ENCODE measurements around the gene ERN2. TPM values are rescaled to one million over a fixed set of nuclear protein-coding genes. Genes with fewer than 3 reads are reported as not detected.
A peak's percentile ranks its signal among the peaks of the same experiment; 100 is the strongest.

The ERN2 gene
- 1 to 10 TPM in 1 of 2 donors, not detected in 1; 3.2 TPM for total RNA-seq

DNA sequence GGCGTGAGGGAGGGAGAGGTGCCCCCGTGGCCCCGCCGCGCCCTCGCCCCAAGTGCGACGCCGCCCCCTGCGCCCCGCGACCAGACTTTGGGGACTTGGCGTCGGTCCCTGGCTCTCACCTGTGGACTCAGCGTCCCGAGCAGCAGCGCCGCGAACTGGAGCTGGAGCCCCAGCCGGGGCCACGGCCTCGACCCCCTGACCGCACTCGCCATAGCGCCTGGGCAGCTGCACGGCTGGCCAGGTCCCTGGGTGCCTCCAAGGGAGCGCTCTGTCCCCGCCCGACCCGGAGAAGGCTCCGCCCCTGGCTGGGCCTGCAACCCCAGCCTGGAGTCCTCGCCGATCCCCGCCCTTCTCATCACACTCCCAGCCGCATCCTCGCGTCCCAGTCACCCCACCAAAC, at the start of gene ERN2:
TSS of gene ERN2 (minus strand) at position 247 of the 400 bp plus-strand sequence. CDS start at position 212, 35 bp downstream.
- Histone ChIP-seq H3K27me3 (replicated peaks; ENCODE audit: insufficient read depth) (peaks cover 4% of the 10 kb centered on the region), H3K27ac (no peak within 1 kb of the TSS), H3K36me3 (no peaks in the 10 kb centered on the region), H3K9me3 (peaks cover 8% of the 10 kb centered on the region), H3K4me3 (no peak within 1 kb of the TSS), H3K4me1 (ENCODE audit: control insufficient read depth in 1 of 2, low read depth in 2 of 2) (no peaks in the 10 kb centered on the region)
- no peak for DNase-seq (ENCODE audit: low spot score)
- TF ChIP-seq, protein P1, sequence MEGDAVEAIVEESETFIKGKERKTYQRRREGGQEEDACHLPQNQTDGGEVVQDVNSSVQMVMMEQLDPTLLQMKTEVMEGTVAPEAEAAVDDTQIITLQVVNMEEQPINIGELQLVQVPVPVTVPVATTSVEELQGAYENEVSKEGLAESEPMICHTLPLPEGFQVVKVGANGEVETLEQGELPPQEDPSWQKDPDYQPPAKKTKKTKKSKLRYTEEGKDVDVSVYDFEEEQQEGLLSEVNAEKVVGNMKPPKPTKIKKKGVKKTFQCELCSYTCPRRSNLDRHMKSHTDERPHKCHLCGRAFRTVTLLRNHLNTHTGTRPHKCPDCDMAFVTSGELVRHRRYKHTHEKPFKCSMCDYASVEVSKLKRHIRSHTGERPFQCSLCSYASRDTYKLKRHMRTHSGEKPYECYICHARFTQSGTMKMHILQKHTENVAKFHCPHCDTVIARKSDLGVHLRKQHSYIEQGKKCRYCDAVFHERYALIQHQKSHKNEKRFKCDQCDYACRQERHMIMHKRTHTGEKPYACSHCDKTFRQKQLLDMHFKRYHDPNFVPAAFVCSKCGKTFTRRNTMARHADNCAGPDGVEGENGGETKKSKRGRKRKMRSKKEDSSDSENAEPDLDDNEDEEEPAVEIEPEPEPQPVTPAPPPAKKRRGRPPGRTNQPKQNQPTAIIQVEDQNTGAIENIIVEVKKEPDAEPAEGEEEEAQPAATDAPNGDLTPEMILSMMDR (IDR thresholded peaks at IDR 0.05): no peak
- no peak for ATAC-seq (ENCODE audit: insufficient number of reproducible peaks, low FRiP score, low read depth)

DNA sequence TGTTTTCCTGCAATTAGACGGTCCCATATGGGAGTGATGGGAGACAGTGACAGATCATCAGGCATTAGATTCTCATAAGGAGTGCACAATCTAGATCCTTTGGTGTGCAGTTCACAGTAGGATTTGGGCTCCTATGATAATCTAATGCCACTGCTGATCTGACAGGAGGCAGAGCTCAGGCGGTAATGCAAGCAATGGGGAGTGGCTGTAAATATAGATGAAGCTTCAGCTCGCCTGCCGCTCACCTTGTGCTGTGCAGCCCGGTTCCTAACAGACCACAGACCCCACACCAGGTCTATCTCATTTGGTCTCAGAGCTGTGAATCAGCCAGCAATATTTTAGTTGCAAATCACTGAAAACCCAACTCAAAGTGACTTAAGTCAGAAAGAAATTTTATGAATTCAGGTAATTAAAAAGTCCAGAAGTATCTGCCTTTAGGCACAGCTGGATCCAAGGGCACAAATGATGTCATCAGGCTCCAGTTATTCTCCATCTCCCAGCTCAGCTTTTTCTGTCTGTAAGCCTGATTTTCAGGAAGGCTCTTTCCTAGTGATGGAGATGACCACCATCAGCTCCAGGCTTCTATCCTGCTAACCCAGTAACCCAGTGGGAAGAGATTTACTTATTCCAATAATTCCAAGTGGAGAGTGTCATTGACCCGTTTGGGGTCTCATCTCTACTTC, 45.1 kb upstream of the ERN2 start:
- H3K27me3 ChIP-seq (replicated peaks; ENCODE audit: insufficient read depth): no peaks in the 10 kb centered on the region
- no peak for ATAC-seq (ENCODE audit: insufficient number of reproducible peaks, low FRiP score, low read depth)
- H3K4me1 ChIP-seq (ENCODE audit: control insufficient read depth in 1 of 2, low read depth in 2 of 2): peaks cover 3 to 8% of the 10 kb centered on the region in 2 donors
- DNase-seq (ENCODE audit: low spot score): no peak
- H3K9me3 ChIP-seq: no peaks in the 10 kb centered on the region
- TF ChIP-seq, protein P1 (IDR thresholded peaks at IDR 0.05): no peak
- no peak overlapping the region for H3K4me3 ChIP-seq
- no peaks in the 10 kb centered on the region for H3K36me3 ChIP-seq
- no peak overlapping the region for H3K27ac ChIP-seq

DNA sequence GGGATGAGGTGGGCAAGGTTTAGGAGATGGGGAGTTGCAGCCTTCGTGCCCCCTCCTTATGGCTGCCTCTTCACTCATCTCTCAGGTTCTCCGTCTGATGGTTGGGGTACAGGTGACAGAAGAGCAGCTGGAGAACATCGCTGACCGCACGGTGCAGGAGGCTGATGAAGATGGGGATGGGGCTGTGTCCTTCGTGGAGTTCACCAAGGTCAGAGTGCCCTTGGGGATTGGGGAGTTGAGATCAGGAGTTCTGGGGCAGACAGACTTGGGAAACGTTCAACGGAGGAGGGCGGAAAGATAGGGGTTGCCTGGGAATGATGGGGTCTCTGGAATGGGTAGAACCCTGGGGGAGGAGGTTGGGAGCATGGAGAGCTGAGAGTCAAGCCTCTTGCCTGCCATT, 44.1 kb upstream of the ERN2 start:
- no peaks in the 10 kb centered on the region for H3K27me3 ChIP-seq (replicated peaks; ENCODE audit: insufficient read depth)
- TF ChIP-seq, protein P1 (IDR thresholded peaks at IDR 0.05): no peak
- no peak overlapping the region for H3K4me3 ChIP-seq
- H3K27ac ChIP-seq: no peak overlapping the region
- no peak for DNase-seq (ENCODE audit: low spot score)
- H3K4me1 ChIP-seq (ENCODE audit: control insufficient read depth in 1 of 2, low read depth in 2 of 2): peaks cover 3 to 8% of the 10 kb centered on the region in 2 donors
- H3K36me3 ChIP-seq: no peaks in the 10 kb centered on the region
- H3K9me3 ChIP-seq: no peaks in the 10 kb centered on the region
- ATAC-seq (ENCODE audit: insufficient number of reproducible peaks, low FRiP score, low read depth): no peak

DNA sequence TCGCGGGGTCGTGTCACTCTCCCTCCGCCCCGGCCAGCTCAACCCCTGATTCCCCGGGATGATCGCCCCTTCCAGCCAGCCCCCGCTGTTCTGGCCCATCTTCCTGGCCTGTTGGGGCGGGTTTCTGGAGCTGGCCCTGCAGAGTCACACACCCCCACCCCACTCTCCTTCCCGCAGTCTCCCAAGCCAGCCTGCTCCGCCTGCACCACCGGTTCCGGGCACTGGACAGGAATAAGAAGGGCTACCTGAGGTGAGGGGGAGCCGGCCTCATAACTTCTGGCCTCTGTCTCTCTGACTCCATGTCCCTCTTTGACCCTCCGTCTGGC, 42.4 kb upstream of the ERN2 start:
- Histone ChIP-seq H3K27me3 (replicated peaks; ENCODE audit: insufficient read depth) (no peaks in the 10 kb centered on the region), H3K27ac (no peak overlapping the region), H3K4me1 (ENCODE audit: control insufficient read depth in 1 of 2, low read depth in 2 of 2) (peaks cover 3 to 8% of the 10 kb centered on the region in 2 donors), H3K4me3 (no peak overlapping the region), H3K36me3 (no peaks in the 10 kb centered on the region), H3K9me3 (no peaks in the 10 kb centered on the region)
- TF ChIP-seq, protein P1 (IDR thresholded peaks at IDR 0.05): no peak
- no peak for DNase-seq (ENCODE audit: low spot score)
- no peak for ATAC-seq (ENCODE audit: insufficient number of reproducible peaks, low FRiP score, low read depth)

DNA sequence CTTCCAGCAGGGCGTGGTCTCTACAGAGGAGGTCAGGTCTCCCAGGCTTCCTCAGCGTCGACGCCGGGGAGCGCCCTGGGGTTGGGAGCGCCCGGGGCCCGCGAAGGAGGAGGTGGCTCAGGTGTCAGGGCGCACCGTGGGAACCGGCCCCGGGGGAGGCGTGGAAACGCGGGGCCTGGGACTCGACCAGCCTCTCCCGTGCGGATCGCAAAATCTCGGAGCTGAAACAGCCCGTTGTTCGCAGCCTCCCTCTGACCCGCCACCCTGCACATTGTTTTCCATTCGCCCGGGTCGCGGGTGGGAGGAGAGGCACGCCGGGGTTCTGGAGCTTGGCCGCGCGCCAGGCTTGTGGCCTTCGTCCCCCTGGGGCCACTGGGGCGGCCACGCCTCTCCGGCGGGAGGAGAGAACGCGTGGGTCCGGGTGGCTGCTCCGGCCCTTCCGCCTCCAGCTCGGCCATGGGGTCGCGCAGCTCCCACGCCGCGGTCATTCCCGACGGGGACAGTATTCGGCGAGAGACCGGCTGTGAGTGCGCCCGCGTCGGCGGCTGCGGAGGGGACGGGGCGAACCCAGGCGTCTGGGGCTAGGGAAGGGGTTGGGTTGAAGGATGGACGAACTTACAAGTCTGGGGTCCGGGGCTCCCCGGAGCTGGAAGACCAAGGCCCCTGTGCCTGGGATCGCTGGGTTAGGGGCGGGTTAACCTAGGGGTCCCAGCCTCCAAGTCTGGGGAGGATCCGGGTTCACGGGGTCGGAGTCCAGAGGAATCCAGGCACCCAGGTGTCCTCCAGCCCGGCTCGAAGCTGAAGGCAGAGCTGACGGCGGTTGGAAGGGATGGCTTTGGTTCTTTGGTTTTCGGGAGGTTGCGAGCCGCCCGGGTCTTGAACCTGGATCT, 41.8 kb upstream of the ERN2 start, which contains the start of gene CHP2:
TSS of gene CHP2 (plus strand) at position 433 of the 890 bp plus-strand sequence. CDS start at position 457, 24 bp downstream.
- no peak for ATAC-seq (ENCODE audit: insufficient number of reproducible peaks, low FRiP score, low read depth)
- no peak for DNase-seq (ENCODE audit: low spot score)
- no peaks in the 10 kb centered on the region for H3K27me3 ChIP-seq (replicated peaks; ENCODE audit: insufficient read depth)
- H3K9me3 ChIP-seq: no peaks in the 10 kb centered on the region
- peak within 1 kb of the TSS; percentile 48 for H3K4me3 ChIP-seq
- no peaks in the 10 kb centered on the region for H3K36me3 ChIP-seq
- no peak within 1 kb of the TSS for H3K27ac ChIP-seq
- peaks cover 3 to 8% of the 10 kb centered on the region in 2 donors for H3K4me1 ChIP-seq (ENCODE audit: control insufficient read depth in 1 of 2, low read depth in 2 of 2)
- TF ChIP-seq, protein P1 (IDR thresholded peaks at IDR 0.05): no peak
